GM10248 (cell line): Measurements from ENCODE around the gene EFCAB11.

Experiments used
- CTCF ChIA-PET: fragments of 300-600 bp; sonication (Branson Sonifier 250); formaldehyde crosslinking; extraction: SDS; loops from one replicate; lab custom pipeline; 2021; ENCODE audit warnings: antibody characterized with exemption; lab: Yijun Ruan, JAX
- POLR2A ChIA-PET: fragments of 350-650 bp; sonication (Branson Sonifier 250); formaldehyde crosslinking; extraction: SDS; loops from one replicate; lab custom pipeline; 2020; ENCODE audit warnings: antibody characterized with exemption; lab: Yijun Ruan, JAX
- DNase-seq: peaks from one replicate; pipeline ENCODE4 v3.0.0; 2012; ENCODE audit errors: extremely low spot score
- CTCF ChIP-seq: IDR thresholded peaks from 2 replicates; pipeline ENCODE4 v1.5.1; 2012; ENCODE audit warnings: mild to moderate bottlenecking, low read depth; ENCODE audit errors: extremely low read depth, missing control alignments, control extremely low read depth

Gene EFCAB11

DNA sequence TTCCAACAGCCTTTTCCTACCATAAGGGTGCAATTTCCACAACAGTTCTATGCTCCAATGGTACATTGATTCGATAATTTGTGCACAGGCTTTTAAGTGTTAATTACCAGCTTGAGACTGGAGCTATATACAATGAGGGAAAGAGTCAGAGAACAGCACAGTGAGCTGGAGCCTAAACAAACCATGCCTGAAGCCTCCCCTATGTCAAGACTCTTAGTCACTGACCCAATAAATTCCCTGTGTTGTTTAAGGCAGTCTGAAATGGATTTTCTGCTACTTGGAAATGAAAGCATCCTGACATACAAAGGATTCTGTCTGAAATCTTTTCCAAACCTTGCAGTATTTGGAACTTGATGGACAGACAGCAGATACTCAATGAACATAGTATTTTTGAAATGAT is 149.0 kb downstream of the EFCAB11 start:
- TF ChIP-seq CTCF, result no peak
- ChIA-PET POLR2A (no interaction called here), CTCF (interaction anchor here (0.8 to 2.9 kb wide), 3 partner anchors 12 to 376 kb away, joined by 3 to 10 read pairs (median 4); no protein-coding TSS in a partner anchor)
- no peak for DNase-seq

GRCh38 chr14:89803542-89803941 is 151.0 kb downstream of the EFCAB11 start:
- ChIA-PET POLR2A (interaction anchor here (0.6 kb wide), 1 partner anchor 17 kb away, joined by 3 read pairs; no protein-coding TSS in a partner anchor), CTCF (no interaction called here)
- DNase-seq, result no peak
- no peak for TF ChIP-seq CTCF

- DNase-seq, result no peak
- ChIA-PET POLR2A (no interaction called here), CTCF (no interaction called here)
- TF ChIP-seq CTCF, result no peak
Measured at GRCh38 chr14:89801136-89801535, 153.4 kb downstream of the EFCAB11 start.

DNA sequence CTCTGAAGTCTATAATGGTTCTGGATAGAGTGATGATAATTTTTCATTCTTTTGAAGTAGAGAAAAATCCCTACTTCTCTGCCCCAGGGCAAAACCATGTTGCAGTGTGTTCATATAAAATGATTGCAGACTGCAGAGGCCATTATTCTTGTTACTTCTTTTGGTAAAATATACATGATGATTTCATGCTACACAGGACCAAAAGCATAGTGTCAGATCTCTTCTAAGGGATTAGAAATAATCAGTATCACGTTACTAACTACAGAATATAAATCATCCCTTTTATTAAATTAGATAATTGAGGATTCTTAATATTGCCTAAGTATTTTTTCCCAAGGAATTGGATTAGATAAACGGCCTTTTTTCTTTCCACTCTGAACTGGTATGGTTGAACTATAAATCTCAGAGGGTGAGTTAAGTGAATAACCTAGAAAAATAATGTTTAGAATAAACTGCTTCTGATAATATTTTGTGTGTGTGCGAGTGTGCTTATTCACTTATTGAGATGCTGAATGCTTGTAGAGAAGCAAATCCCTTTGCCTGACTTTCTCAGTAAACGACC is 156.2 kb downstream of the EFCAB11 start:
- no peak for DNase-seq
- ChIA-PET CTCF (no interaction called here), POLR2A (no interaction called here)
- TF ChIP-seq CTCF, result no peak

DNA sequence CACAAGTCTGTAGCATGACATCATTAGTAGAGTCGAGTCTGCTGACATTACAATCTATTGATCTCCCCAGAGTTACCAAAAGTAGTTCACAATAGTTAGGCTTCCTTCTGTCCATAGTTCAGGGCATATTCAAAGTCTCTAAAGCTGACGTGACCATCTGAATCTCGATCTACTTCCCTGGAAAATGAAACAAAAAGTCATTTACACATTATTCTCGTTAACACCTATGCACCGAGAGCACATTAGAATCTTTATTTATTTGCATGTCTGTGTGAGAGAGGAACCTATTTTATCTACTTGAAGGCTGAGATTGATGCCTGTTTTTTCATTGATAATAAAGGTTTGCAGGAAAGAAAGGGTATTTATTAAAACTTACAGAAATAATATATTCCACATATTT is 157.4 kb downstream of the EFCAB11 start:
- CTCF ChIA-PET, result no interaction called here
- TF ChIP-seq CTCF, result no peak
- DNase-seq, result no peak
- POLR2A ChIA-PET, result no interaction called here

- TF ChIP-seq CTCF, result no peak
- POLR2A ChIA-PET, result interaction anchor here (0.6 kb wide), 1 partner anchor 362 kb away, joined by 5 read pairs; no protein-coding TSS in a partner anchor
- CTCF ChIA-PET, result interaction anchor here (0.9 to 2.3 kb wide), 3 partner anchors 12 to 25 kb away, joined by 3 to 10 read pairs (median 6); no protein-coding TSS in a partner anchor
- DNase-seq, result no peak
Measured at GRCh38 chr14:89794096-89794495, 160.4 kb downstream of the EFCAB11 start.
